CD4-positive, alpha-beta T cell (primary cell): ENCODE results near the gene PLXNA1. TPM values are rescaled to one million over a fixed set of nuclear protein-coding genes. Genes with fewer than 3 reads are reported as not detected.

Source experiments
- ATAC-seq: fragments of 200-7000 bp; cut with Tn5 transposase; one replicate; pipeline ENCODE4 v1.10.0; 2022; ENCODE audit warnings: mild to moderate bottlenecking; ENCODE audit not compliant: poor library complexity
- CTCF ChIA-PET: fragments of 350-600 bp; sonication (Branson Sonifier 250); formaldehyde crosslinking; loops from one replicate; lab custom pipeline; 2021; ENCODE audit warnings: antibody characterized with exemption, inconsistent platforms; lab: Charles Lee
- POLR2A ChIA-PET: fragments of 350-600 bp; sonication (Branson Sonifier 250); formaldehyde crosslinking; loops from one replicate; lab custom pipeline; 2021; ENCODE audit warnings: antibody characterized with exemption, inconsistent platforms; lab: Charles Lee
- DNase-seq, 14 experiments: peaks; one replicate each; pipeline ENCODE4 v3.0.0-alpha.2; 2013 to 2020; ENCODE audit warnings: mixed read lengths in 2 of 14
- H3K27ac ChIP-seq, 2 donors: one replicate each; pipeline versions ENCODE4 v1.5.1 to v1.7.0; 2013; ENCODE audit warnings: low read length in 2 of 2, low read depth in 1 of 2, mild to moderate bottlenecking in 1 of 2
- H3K27me3 ChIP-seq, 2 experiments: 1 replicate in 1 of 2; 2 replicates in 1 of 2; pipeline versions ENCODE4 v1.6.1 to v1.7.0; 2013; ENCODE audit warnings: low read length in 2 of 2, control low read depth in 1 of 2, mild to moderate bottlenecking in 1 of 2, moderate library complexity in 1 of 2; ENCODE audit not compliant: insufficient read depth in 2 of 2, control insufficient read depth in 1 of 2
- H3K36me3 ChIP-seq: one replicate; pipeline ENCODE4 v1.6.1; 2013; ENCODE audit warnings: low read length, control low read depth; ENCODE audit not compliant: insufficient read depth
- H3K4me1 ChIP-seq: one replicate; pipeline ENCODE4 v1.6.1; 2013; ENCODE audit warnings: low read length, control low read depth; ENCODE audit not compliant: insufficient read depth
- H3K4me3 ChIP-seq: one replicate; pipeline ENCODE4 v1.5.1; 2013; ENCODE audit warnings: mild to moderate bottlenecking, low read length, moderate library complexity
- H3K9me3 ChIP-seq, 2 experiments: 1 replicate in 1 of 2; 2 replicates in 1 of 2; pipeline versions ENCODE4 v1.6.1 to v1.7.0; 2013; ENCODE audit warnings: low read length in 2 of 2, mild to moderate bottlenecking in 2 of 2, control low read depth in 1 of 2, moderate library complexity in 1 of 2; ENCODE audit not compliant: control insufficient read depth in 1 of 2, insufficient read depth in 1 of 2
- H3K27ac Mint-ChIP-seq: one replicate; pipeline ENCODE4 v1.8.0; 2020; ENCODE audit warnings: mixed read lengths
- H3K27me3 Mint-ChIP-seq: one replicate; pipeline ENCODE4 v1.8.0; 2021; ENCODE audit warnings: mixed read lengths
- H3K36me3 Mint-ChIP-seq: one replicate; pipeline ENCODE4 v1.8.0; 2021; ENCODE audit warnings: low read depth, mixed read lengths
- H3K4me1 Mint-ChIP-seq: one replicate; pipeline ENCODE4 v1.8.0; 2021; ENCODE audit warnings: low read depth, mixed read lengths
- H3K4me3 Mint-ChIP-seq: one replicate; pipeline ENCODE4 v1.8.0; 2020; ENCODE audit warnings: mild to moderate bottlenecking, mixed read lengths
- H3K9me3 Mint-ChIP-seq: one replicate; pipeline ENCODE4 v1.8.0; 2020; ENCODE audit warnings: mixed read lengths
- intact Hi-C, 2 experiments: fragments of 100-400 bp; cut with DNase I in 1 of 2; cut with micrococcal nuclease in 1 of 2; formaldehyde crosslinking; loops; one replicate each; pipeline versions ENCODE4 v1.15.1 to v1.9.0; 2023 to 2025; cut with DNase I, micrococcal nuclease
- total RNA-seq, 174 experiments: library from RNA in 2 of 174; stranded (reverse) in 2 of 174; gene quantifications; one replicate each; pipeline ENCODE4 v1.2.3 and lab custom pipeline; 2021 to 2026
- TF ChIP-seq, protein P1 (sequence below): fragments of 200-600 bp; IDR thresholded peaks from one replicate; pipeline ENCODE4 v1.8.0; 2022; ENCODE audit warnings: antibody characterized with exemption, mild to moderate bottlenecking

The PLXNA1 gene
- total RNA-seq, 2 experiments from 2014 or later, result 9.8 to 10.6 TPM

GRCh38 chr3:126970101-126970500 is 12.8 kb upstream of the PLXNA1 start:
- H3K27ac Mint-ChIP-seq, result no peak overlapping the region
- no peak overlapping the region for H3K4me3 Mint-ChIP-seq
- ChIA-PET CTCF (no interaction called here), POLR2A (no interaction called here)
- intact Hi-C loops, result no loop called here
- TF ChIP-seq, protein P1, sequence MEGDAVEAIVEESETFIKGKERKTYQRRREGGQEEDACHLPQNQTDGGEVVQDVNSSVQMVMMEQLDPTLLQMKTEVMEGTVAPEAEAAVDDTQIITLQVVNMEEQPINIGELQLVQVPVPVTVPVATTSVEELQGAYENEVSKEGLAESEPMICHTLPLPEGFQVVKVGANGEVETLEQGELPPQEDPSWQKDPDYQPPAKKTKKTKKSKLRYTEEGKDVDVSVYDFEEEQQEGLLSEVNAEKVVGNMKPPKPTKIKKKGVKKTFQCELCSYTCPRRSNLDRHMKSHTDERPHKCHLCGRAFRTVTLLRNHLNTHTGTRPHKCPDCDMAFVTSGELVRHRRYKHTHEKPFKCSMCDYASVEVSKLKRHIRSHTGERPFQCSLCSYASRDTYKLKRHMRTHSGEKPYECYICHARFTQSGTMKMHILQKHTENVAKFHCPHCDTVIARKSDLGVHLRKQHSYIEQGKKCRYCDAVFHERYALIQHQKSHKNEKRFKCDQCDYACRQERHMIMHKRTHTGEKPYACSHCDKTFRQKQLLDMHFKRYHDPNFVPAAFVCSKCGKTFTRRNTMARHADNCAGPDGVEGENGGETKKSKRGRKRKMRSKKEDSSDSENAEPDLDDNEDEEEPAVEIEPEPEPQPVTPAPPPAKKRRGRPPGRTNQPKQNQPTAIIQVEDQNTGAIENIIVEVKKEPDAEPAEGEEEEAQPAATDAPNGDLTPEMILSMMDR, result no peak
- no peak overlapping the region for H3K4me3 ChIP-seq
- peaks cover 6% of the 10 kb centered on the region for H3K9me3 Mint-ChIP-seq
- H3K4me1 Mint-ChIP-seq, result no peaks in the 10 kb centered on the region
- no peaks in the 10 kb centered on the region for H3K4me1 ChIP-seq
- H3K27me3 Mint-ChIP-seq, result peaks cover 12% of the 10 kb centered on the region
- no peaks in the 10 kb centered on the region for H3K36me3 Mint-ChIP-seq
- peaks cover 3 to 6% of the 10 kb centered on the region in 2 experiments for H3K9me3 ChIP-seq
- peaks cover 4 to 15% of the 10 kb centered on the region in 2 experiments for H3K27me3 ChIP-seq
- no peak for DNase-seq
- H3K27ac ChIP-seq, result no peak overlapping the region
- no peaks in the 10 kb centered on the region for H3K36me3 ChIP-seq
- ATAC-seq, result no peak

DNA sequence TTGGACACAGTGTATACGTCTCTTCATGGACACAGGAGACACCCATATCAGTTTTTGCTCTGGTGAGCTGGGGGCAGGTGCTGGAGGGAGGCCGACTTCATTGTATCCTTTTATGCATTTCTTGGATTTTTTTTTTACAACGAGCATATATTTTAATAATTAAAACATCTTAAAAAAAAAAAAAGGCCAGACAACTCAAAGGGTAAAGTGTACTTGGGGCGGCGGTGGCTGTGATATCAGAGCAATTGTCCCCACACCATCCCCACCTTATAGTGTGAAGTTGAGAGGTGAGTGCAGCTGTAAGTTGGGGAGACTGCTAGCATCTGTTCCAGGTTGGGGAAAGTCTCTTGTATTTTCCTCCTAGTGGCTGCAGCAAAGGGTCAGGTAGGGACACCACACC is 12.0 kb upstream of the PLXNA1 start:
- no peak for DNase-seq
- Histone ChIP-seq H3K9me3 (peaks cover 6% of the 10 kb centered on the region in 2 experiments), H3K27me3 (peaks cover 4 to 15% of the 10 kb centered on the region in 2 experiments), H3K27ac (no peak overlapping the region), H3K4me3 (no peak overlapping the region), H3K4me1 (no peaks in the 10 kb centered on the region), H3K36me3 (no peaks in the 10 kb centered on the region)
- H3K4me3 Mint-ChIP-seq, result no peak overlapping the region
- CTCF ChIA-PET, result no interaction called here
- intact Hi-C loops, result no loop called here
- TF ChIP-seq, protein P1, result no peak
- H3K27ac Mint-ChIP-seq, result no peak overlapping the region
- H3K4me1 Mint-ChIP-seq, result no peaks in the 10 kb centered on the region
- no peaks in the 10 kb centered on the region for H3K36me3 Mint-ChIP-seq
- POLR2A ChIA-PET, result interaction anchor here (0.6 kb wide), 1 partner anchor 9 kb away, joined by 3 read pairs; no protein-coding TSS in a partner anchor
- ATAC-seq, result no peak
- peaks cover 14% of the 10 kb centered on the region for H3K27me3 Mint-ChIP-seq
- H3K9me3 Mint-ChIP-seq, result peaks cover 7% of the 10 kb centered on the region

GRCh38 chr3:126971891-126972351 is 11.0 kb upstream of the PLXNA1 start:
- Histone ChIP-seq H3K4me1 (no peaks in the 10 kb centered on the region), H3K4me3 (no peak overlapping the region), H3K27ac (no peak overlapping the region), H3K36me3 (no peaks in the 10 kb centered on the region), H3K27me3 (peaks cover 4 to 15% of the 10 kb centered on the region in 2 experiments), H3K9me3 (peaks cover 6 to 8% of the 10 kb centered on the region in 2 experiments)
- Mint-ChIP-seq H3K36me3 (no peaks in the 10 kb centered on the region), H3K27me3 (peaks cover 14% of the 10 kb centered on the region), H3K9me3 (peaks cover 7% of the 10 kb centered on the region), H3K4me1 (no peaks in the 10 kb centered on the region), H3K27ac (no peak overlapping the region), H3K4me3 (no peak overlapping the region)
- DNase-seq (no peak), ATAC-seq (no peak)
- POLR2A ChIA-PET, result no interaction called here
- intact Hi-C loops, result no loop called here
- TF ChIP-seq, protein P1, result no peak
- CTCF ChIA-PET, result no interaction called here
